Breast epithelium (tissue), 4 donors: ENCODE results near the gene KLHL3. TPM values are rescaled to one million over a fixed set of nuclear protein-coding genes. Genes with fewer than 3 reads are reported as not detected.
A peak's percentile ranks its signal among the peaks of the same experiment; 100 is the strongest.

Experiments
- DNase-seq, 2 donors: peaks; one replicate each; pipeline ENCODE4 v3.0.0-alpha.2; 2019; ENCODE audit warnings: low spot score in 2 of 2
- H3K27ac ChIP-seq, 2 donors: fragments of 200-600 bp; sonication (generic) in 1 of 2; one replicate each; pipeline ENCODE4 v1.5.1; 2016 to 2019; ENCODE audit warnings: mild to moderate bottlenecking in 1 of 2
- H3K27me3 ChIP-seq, 2 donors: fragments of 200-600 bp; sonication (generic) in 1 of 2; one replicate each; pipeline versions ENCODE4 v1.5.1 to v1.6.0; 2017 to 2019; ENCODE audit warnings: control low read depth in 1 of 2, mild to moderate bottlenecking in 1 of 2
- H3K36me3 ChIP-seq: fragments of 200-600 bp; one replicate; pipeline ENCODE4 v1.5.1; 2019
- H3K4me1 ChIP-seq, 2 donors: fragments of 200-600 bp; sonication (generic); one replicate each; pipeline ENCODE4 v1.5.1; 2016 to 2019; ENCODE audit warnings: control low read depth in 1 of 2
- H3K4me3 ChIP-seq, 3 donors: fragments of 200-600 bp; sonication (generic); 1 replicate in 2 of 3; 2 replicates in 1 of 3; pipeline ENCODE4 v1.5.1; 2016 to 2019; ENCODE audit warnings: mild to moderate bottlenecking in 3 of 3, moderate library complexity in 2 of 3
- H3K9me3 ChIP-seq, 2 donors: fragments of 200-600 bp; sonication (generic) in 1 of 2; one replicate each; pipeline ENCODE4 v1.5.1; 2016 to 2019; ENCODE audit warnings: control low read depth in 1 of 2
- CTCF ChIP-seq, 3 donors: fragments of 450-650 bp; IDR thresholded peaks; one replicate each; pipeline ENCODE4 v1.5.1; 2016 to 2017; ENCODE audit warnings: antibody characterized with exemption in 3 of 3, mild to moderate bottlenecking in 3 of 3, moderate library complexity in 3 of 3
- POLR2A ChIP-seq: fragments of 450-650 bp; IDR thresholded peaks from one replicate; pipeline ENCODE4 v1.6.1; 2016; ENCODE audit warnings: antibody characterized with exemption, mild to moderate bottlenecking, moderate library complexity
- POLR2AphosphoS5 ChIP-seq, 3 donors: sonication (generic); formaldehyde crosslinking; IDR thresholded peaks; one replicate each; pipeline ENCODE4 v1.6.1; 2017; ENCODE audit warnings: antibody characterized with exemption in 3 of 3
- intact Hi-C: fragments of 100-400 bp; cut with DNase I; formaldehyde crosslinking; loops from one replicate; pipeline ENCODE4 v1.15.1; 2023; ENCODE audit warnings: low total_unique reads
- total RNA-seq, 3 donors: library from RNA; depleted of rRNA; stranded (reverse); fragments of >200 nt; gene quantifications; one replicate each; pipeline ENCODE4 v1.1.0, GENCODE V29; 2016

The KLHL3 gene
- total RNA-seq, 3 donors from 2014 or later = 4.5 to 11.7 (median 4.9) TPM

GRCh38 chr5:137621861-137622823 lies 113.7 kb downstream of the KLHL3 start:
- intact Hi-C loops = no loop called here
- Histone ChIP-seq H3K9me3 (no peaks in the 10 kb centered on the region), H3K4me3 (no peak overlapping the region), H3K36me3 (no peaks in the 10 kb centered on the region), H3K27me3 (no peaks in the 10 kb centered on the region), H3K27ac (peak overlapping the region; percentile 48 to 59), H3K4me1 (no peaks in the 10 kb centered on the region)
- DNase-seq = peak in 1 of 2 donors; percentile 27
- no peak for TF ChIP-seq POLR2AphosphoS5 (IDR thresholded peaks at IDR 0.05)
- no peak for TF ChIP-seq CTCF (IDR thresholded peaks at IDR 0.05)
- no peak for TF ChIP-seq POLR2A

GRCh38 chr5:137621306-137621705 lies 114.6 kb downstream of the KLHL3 start:
- no peak overlapping the region for H3K4me3 ChIP-seq
- no peaks in the 10 kb centered on the region for H3K27me3 ChIP-seq
- H3K36me3 ChIP-seq = no peaks in the 10 kb centered on the region
- no peaks in the 10 kb centered on the region for H3K4me1 ChIP-seq
- peak in 1 of 2 donors; percentile 6 for DNase-seq
- no peak overlapping the region for H3K27ac ChIP-seq
- H3K9me3 ChIP-seq = no peaks in the 10 kb centered on the region
- intact Hi-C loops = no loop called here
- TF ChIP-seq CTCF (IDR thresholded peaks at IDR 0.05) (no peak), POLR2A (no peak), POLR2AphosphoS5 (IDR thresholded peaks at IDR 0.05) (no peak)

- Histone ChIP-seq H3K4me1 (no peaks in the 10 kb centered on the region), H3K27ac (peak overlapping the region; percentile 20 to 27), H3K36me3 (no peaks in the 10 kb centered on the region), H3K4me3 (no peak overlapping the region), H3K27me3 (no peaks in the 10 kb centered on the region), H3K9me3 (no peaks in the 10 kb centered on the region)
- DNase-seq = peak in 1 of 2 donors; percentile 22
- TF ChIP-seq POLR2AphosphoS5 (IDR thresholded peaks at IDR 0.05) (peak in 1 of 3 donors; percentile 15), CTCF (IDR thresholded peaks at IDR 0.05) (no peak)
- intact Hi-C loops = no loop called here
Observed at GRCh38 chr5:137619191-137619870, 116.6 kb downstream of the KLHL3 start.

- no peak for TF ChIP-seq CTCF (IDR thresholded peaks at IDR 0.05)
- TF ChIP-seq POLR2A = no peak
- no peak for TF ChIP-seq POLR2AphosphoS5 (IDR thresholded peaks at IDR 0.05)
- H3K4me1 ChIP-seq = no peaks in the 10 kb centered on the region
- no peaks in the 10 kb centered on the region for H3K36me3 ChIP-seq
- H3K27me3 ChIP-seq = no peaks in the 10 kb centered on the region
- no peak for DNase-seq
- intact Hi-C loops = no loop called here
- H3K4me3 ChIP-seq = no peak overlapping the region
- H3K9me3 ChIP-seq = no peaks in the 10 kb centered on the region
- H3K27ac ChIP-seq = no peak overlapping the region
Observed at GRCh38 chr5:137618476-137618875, 117.4 kb downstream of the KLHL3 start.
